GM12878 (cell line): ENCODE results near the gene CELF2. TPM values are rescaled to one million over a fixed set of nuclear protein-coding genes. Genes with fewer than 3 reads are reported as not detected.

Source experiments
- ATAC-seq: fragments of 200-7000 bp; cut with Tn5 transposase; 3 replicates; pipeline ENCODE4 v1.9.1; 2020; ENCODE audit warnings: mild to moderate bottlenecking, moderate library complexity
- BruUV-seq: library from RNA; stranded (reverse); fragments of 400-500 nt; replicated peaks from 2 replicates; lab custom pipeline; 2021; lab: Mats Ljungman, UMichigan
- CTCF ChIA-PET: fragments of 300-600 bp; sonication (Branson Sonifier 250); formaldehyde crosslinking; extraction: SDS; loops from one replicate; lab custom pipeline; 2021; ENCODE audit warnings: inconsistent platforms; lab: Yijun Ruan, JAX
- POLR2A ChIA-PET: fragments of 350-600 bp; formaldehyde crosslinking; extraction: SDS; loops from one replicate; lab custom pipeline; 2021; ENCODE audit warnings: inconsistent platforms; lab: Charles Lee
- RAD21 ChIA-PET: fragments of 300-600 bp; sonication (Branson Sonifier 250); formaldehyde crosslinking; loops from one replicate; lab custom pipeline; 2023; ENCODE audit warnings: antibody characterized with exemption; ENCODE audit not compliant: unreplicated experiment; lab: Charles Lee
- SMC1A ChIA-PET: fragments of 300-600 bp; sonication (Branson Sonifier 250); formaldehyde crosslinking; loops from one replicate; lab custom pipeline; 2023; ENCODE audit not compliant: unreplicated experiment, uncharacterized antibody; lab: Charles Lee
- DNase-seq: peaks from one replicate; pipeline ENCODE4 v3.0.0-alpha.2; 2011; ENCODE audit warnings: low read depth, low spot score
- FAIRE-seq: peaks from 3 replicates; lab custom pipeline; 2011; peaks lifted over from hg19 to GRCh38; lab: Jason Lieb, UNC
- H2AFZ ChIP-seq: 2 replicates; pipeline ENCODE4 v1.6.0; 2011; ENCODE audit warnings: low read depth, low read length, control low read depth; ENCODE audit not compliant: control insufficient read depth
- H3K27ac ChIP-seq: 2 replicates; pipeline ENCODE4 v1.5.1; 2011; ENCODE audit warnings: control low read depth; ENCODE audit not compliant: control insufficient read depth, insufficient read depth
- H3K27me3 ChIP-seq, 2 experiments: replicated peaks in 1 of 2; 2 replicates each; pipeline versions ENCODE4 v1.6.0 to v1.6.1; 2011; ENCODE audit warnings: low read length in 1 of 2; ENCODE audit not compliant: control insufficient read depth in 2 of 2, insufficient read depth in 2 of 2
- H3K36me3 ChIP-seq, 2 experiments: 2 replicates each; pipeline ENCODE4 v1.5.1; 2011; ENCODE audit warnings: low read length in 1 of 2; ENCODE audit not compliant: control insufficient read depth in 2 of 2, insufficient read depth in 2 of 2
- H3K4me1 ChIP-seq: 2 replicates; pipeline ENCODE4 v1.6.1; 2011; ENCODE audit warnings: mild to moderate bottlenecking, low read length, moderate library complexity, mixed read lengths; ENCODE audit not compliant: control insufficient read depth, insufficient read depth
- H3K4me2 ChIP-seq: 2 replicates; pipeline ENCODE4 v1.6.0; 2011; ENCODE audit warnings: control low read depth; ENCODE audit not compliant: control insufficient read depth, insufficient read depth
- H3K4me3 ChIP-seq: fragments of 200-600 bp; sonication (generic); 2 replicates; pipeline ENCODE4 v1.5.1; 2016
- H3K79me2 ChIP-seq: 2 replicates; pipeline ENCODE4 v1.6.0; 2011; ENCODE audit warnings: low read length; ENCODE audit not compliant: control insufficient read depth, insufficient read depth
- H3K9ac ChIP-seq: 2 replicates; pipeline ENCODE4 v1.8.0; 2011; ENCODE audit warnings: low read length, control low read depth, mixed read lengths; ENCODE audit not compliant: control insufficient read depth, insufficient read depth
- H3K9me3 ChIP-seq: replicated peaks from 3 replicates; pipeline ENCODE4 v1.5.1; 2011; ENCODE audit warnings: mild to moderate bottlenecking, low read length; ENCODE audit not compliant: control insufficient read depth, insufficient read depth
- H4K20me1 ChIP-seq: 2 replicates; pipeline ENCODE4 v1.6.0; 2011; ENCODE audit not compliant: control insufficient read depth, insufficient read depth
- CEBPB ChIP-seq, 2 experiments: fragments of 150-350 bp in 1 of 2; IDR thresholded peaks; 2 replicates each; pipeline ENCODE4 v1.6.1; 2012 to 2014; ENCODE audit warnings: low read depth in 2 of 2, low read length in 2 of 2, borderline replicate concordance in 1 of 2, inconsistent platforms in 1 of 2
- CREM ChIP-seq: IDR thresholded peaks from 2 replicates; pipeline ENCODE4 v1.6.1; 2014; ENCODE audit warnings: antibody characterized with exemption, low read depth
- EGR1 ChIP-seq, 2 experiments: IDR thresholded peaks; 1 replicate in 1 of 2; 2 replicates in 1 of 2; pipeline ENCODE4 v1.6.1; 2011 to 2012; ENCODE audit warnings: low read depth in 2 of 2, low read length in 2 of 2, borderline replicate concordance in 1 of 2, mild to moderate bottlenecking in 1 of 2, moderate library complexity in 1 of 2
- ELK1 ChIP-seq: IDR thresholded peaks from 2 replicates; pipeline ENCODE4 v1.6.1; 2012; ENCODE audit warnings: low read depth, low read length, improper control_type of control experiment
- GABPA ChIP-seq: IDR thresholded peaks from 2 replicates; pipeline ENCODE4 v1.6.1; 2014; ENCODE audit warnings: antibody characterized with exemption, low read depth, mild to moderate bottlenecking, inconsistent platforms
- IRF4 ChIP-seq: IDR thresholded peaks from 2 replicates; pipeline ENCODE4 v1.6.1; 2011; ENCODE audit warnings: low read depth, low read length
- NBN ChIP-seq: fragments of 450-650 bp; IDR thresholded peaks from 2 replicates; pipeline ENCODE4 v1.6.1; 2016
- STAT1 ChIP-seq: fragments of 450-650 bp; conservative IDR thresholded peaks from 2 replicates; pipeline ENCODE4 v1.6.1; 2014; ENCODE audit warnings: antibody characterized with exemption, mild to moderate bottlenecking
- TAF1 ChIP-seq: IDR thresholded peaks from 2 replicates; pipeline ENCODE4 v1.6.1; 2011; ENCODE audit warnings: mild to moderate bottlenecking, low read depth, low read length, borderline replicate concordance
- ZBTB4 ChIP-seq: fragments of 450-650 bp; formaldehyde crosslinking; IDR thresholded peaks from 2 replicates; pipeline ENCODE4 v1.4.0; 2022; ENCODE audit warnings: mild to moderate bottlenecking, moderate library complexity
- WGBS: methylation state at CpG from one replicate; pipeline ENCODE4 v1.1.6; 2016; ENCODE audit warnings: low lambda C conversion rate; ENCODE audit not compliant: insufficient replicate concordance, insufficient coverage; ENCODE audit errors: missing lambda C conversion rate; 5-methylcytosine and 5-hydroxymethylcytosine counted together
- in situ Hi-C: fragments of 300-500 bp; cut with MboI; formaldehyde crosslinking; loops from 9 replicates; pipeline ENCODE4 v1.14.3; 2018; ENCODE audit warnings: mixed read lengths
- intact Hi-C: fragments of 100-400 bp; cut with micrococcal nuclease; formaldehyde crosslinking; loops from one replicate; pipeline ENCODE4 v1.14.2; 2022; ENCODE audit not compliant: unreplicated experiment
- polyA plus RNA-seq, 11 experiments: library from polyadenylated mRNA; depleted of rRNA in 4 of 11; unstranded in 6 of 11; stranded (reverse) in 5 of 11; fragments of >200 nt; fragmentation: Nextera tagmentation in 4 of 11; fragmentation: Illumina TruSeq in 1 of 11; extraction: Ambion mirVana in 4 of 11; extraction: Trizol in 1 of 11; gene quantifications; 1 replicate in 1 of 11; 2 replicates in 10 of 11; pipeline versions ENCODE4 v1.2.1 to v1.2.3, GENCODE V29; 2011 to 2016; ENCODE audit warnings: inconsistent platforms in 2 of 11, missing spikeins in 2 of 11, low read depth in 1 of 11
- total RNA-seq, 4 experiments: library from RNA; depleted of rRNA in 3 of 4; stranded (reverse); fragments of >200 nt in 3 of 4; fragmentation: Illumina TruSeq in 1 of 4; extraction: Trizol in 1 of 4; gene quantifications; 2 replicates each; pipeline versions ENCODE4 v1.2.1 to v1.2.3, GENCODE V29; 2013 to 2021

The CELF2 gene
- total and polyA plus RNA-seq, 10 of the 15 experiments (the other 5 are each of a cell fraction or from before 2014, with no cell fraction given), result 20.8 to 129 (median 86.3) TPM

GRCh38 chr10:11119843-11120242 lies 102.2 kb downstream of the CELF2 start:
- Histone ChIP-seq H3K9me3 (peaks cover 13% of the 10 kb centered on the region), H2AFZ (no peak overlapping the region), H3K4me1 (no peaks in the 10 kb centered on the region), H3K9ac (no peak overlapping the region), H3K4me3 (no peak overlapping the region), H4K20me1 (no peaks in the 10 kb centered on the region), H3K36me3 (no peaks in the 10 kb centered on the region), H3K79me2 (no peaks in the 10 kb centered on the region), H3K27me3 (no peaks in the 10 kb centered on the region), H3K4me2 (no peak overlapping the region), H3K27ac (no peak overlapping the region)
- POLR2A ChIA-PET, result interaction anchor here (0.6 kb wide), 1 partner anchor 1274 kb away, joined by 4 read pairs; no protein-coding TSS in a partner anchor
- 74% methylated on average over 7 of the region's 7 CpGs for WGBS
- RAD21 ChIA-PET, result no interaction called here
- in situ Hi-C loops, result loop anchor here (5.0 to 25.0 kb wide), 2 partner anchors 152 to 342 kb away; no protein-coding TSS in a partner anchor
- no TSS peak for BruUV-seq
- FAIRE-seq (no peak), ATAC-seq (no peak), DNase-seq (no peak)
- no peak for TF ChIP-seq ZBTB4 (CRISPR knock-in tag)
- TF ChIP-seq STAT1, result no peak
- TF ChIP-seq ELK1, result no peak
- TF ChIP-seq EGR1 (IDR thresholded peaks at IDR 0.05; ENCODE audit: borderline replicate concordance in 1 of 2, low read depth in 2 of 2, low read length in 2 of 2), result no peak
- no peak for TF ChIP-seq IRF4
- no peak for TF ChIP-seq CREM
- TF ChIP-seq NBN, result no peak
- TF ChIP-seq CEBPB (IDR thresholded peaks at IDR 0.05; ENCODE audit: borderline replicate concordance in 1 of 2, low read depth in 2 of 2, low read length in 2 of 2), result no peak
- TF ChIP-seq GABPA, result no peak
- no peak for TF ChIP-seq TAF1
- intact Hi-C loops, result no loop called here
- SMC1A ChIA-PET, result interaction anchor here (1.5 kb wide), 1 partner anchor 11 kb away, joined by 4 read pairs; no protein-coding TSS in a partner anchor
- CTCF ChIA-PET, result interaction anchor here (0.6 to 1.2 kb wide), 2 partner anchors 115 to 151 kb away, joined by 3 read pairs; no protein-coding TSS in a partner anchor
